Measurements from ENCODE around the gene DNAJB7. TPM values are rescaled to one million over a fixed set of nuclear protein-coding genes. Genes with fewer than 3 reads are reported as not detected.

The DNAJB7 gene
- total RNA-seq (not detected), total RNA-seq (0 to 0.11 (median 0) reads per million in 172 experiments)
- 0.25 TPM for polyA plus RNA-seq (2013, experiment 1 of 2)
- 0.30 TPM for polyA plus RNA-seq (2013, experiment 2 of 2)

- H3K27ac Mint-ChIP-seq = peak within 1 kb of the TSS; percentile 80
- intact Hi-C loops (cut with DNase I, micrococcal nuclease) = no loop called here
- ChIA-PET CTCF (interaction anchor here (0.9 kb wide), 1 partner anchor 179 kb away, joined by 5 read pairs; no protein-coding TSS in a partner anchor), POLR2A (no interaction called here)
- peak within 1 kb of the TSS; percentile 40 for H3K4me3 Mint-ChIP-seq
- Histone ChIP-seq H3K4me3 (ENCODE audit: low read length) (no peak within 1 kb of the TSS), H3K36me3 (ENCODE audit: insufficient read depth, low read length) (peaks cover 5% of the 10 kb centered on the region), H3K27me3 (ENCODE audit: control insufficient read depth in 1 of 2, insufficient read depth in 2 of 2, low read length in 2 of 2) (no peaks in the 10 kb centered on the region), H3K4me1 (ENCODE audit: insufficient read depth, low read length) (peaks cover 13% of the 10 kb centered on the region), H3K9me3 (ENCODE audit: control insufficient read depth in 1 of 2, insufficient read depth in 1 of 2, low read length in 2 of 2) (no peaks in the 10 kb centered on the region), H3K27ac (ENCODE audit: low read depth in 1 of 2, low read length in 2 of 2) (no peak within 1 kb of the TSS)
- no peaks in the 10 kb centered on the region for H3K9me3 Mint-ChIP-seq
- DNase-seq (no peak), ATAC-seq (ENCODE audit: poor library complexity) (no peak)
- H3K36me3 Mint-ChIP-seq (ENCODE audit: low read depth) = peaks cover 27% of the 10 kb centered on the region
- no peak for TF ChIP-seq CTCF (IDR thresholded peaks at IDR 0.05)
- H3K27me3 Mint-ChIP-seq = no peaks in the 10 kb centered on the region
- H3K4me1 Mint-ChIP-seq (ENCODE audit: low read depth) = peaks cover 61% of the 10 kb centered on the region
Observed at GRCh38 chr22:40862013-40862412, at the start of gene DNAJB7. TSS of gene DNAJB7 (minus strand) at chr22:40862113. CDS start at chr22:40861994, 119 bp downstream.

- Histone ChIP-seq H3K27ac (ENCODE audit: low read depth in 1 of 2, low read length in 2 of 2) (no peak overlapping the region), H3K9me3 (ENCODE audit: control insufficient read depth in 1 of 2, insufficient read depth in 1 of 2, low read length in 2 of 2) (no peaks in the 10 kb centered on the region), H3K4me3 (ENCODE audit: low read length) (no peak overlapping the region), H3K4me1 (ENCODE audit: insufficient read depth, low read length) (no peaks in the 10 kb centered on the region), H3K36me3 (ENCODE audit: insufficient read depth, low read length) (peaks cover 24% of the 10 kb centered on the region), H3K27me3 (ENCODE audit: control insufficient read depth in 1 of 2, insufficient read depth in 2 of 2, low read length in 2 of 2) (no peaks in the 10 kb centered on the region)
- no peak for TF ChIP-seq CTCF (IDR thresholded peaks at IDR 0.05)
- intact Hi-C loops (cut with DNase I, micrococcal nuclease) = no loop called here
- H3K36me3 Mint-ChIP-seq (ENCODE audit: low read depth) = peaks cover 61% of the 10 kb centered on the region
- DNase-seq (no peak), ATAC-seq (ENCODE audit: poor library complexity) (no peak)
- POLR2A ChIA-PET = interaction anchor here (1.2 kb wide), 1 partner anchor 14 kb away, joined by 4 read pairs; no protein-coding TSS in a partner anchor
- H3K9me3 Mint-ChIP-seq = no peaks in the 10 kb centered on the region
- H3K27me3 Mint-ChIP-seq = no peaks in the 10 kb centered on the region
- CTCF ChIA-PET = no interaction called here
- no peaks in the 10 kb centered on the region for H3K4me1 Mint-ChIP-seq (ENCODE audit: low read depth)
- no peak overlapping the region for H3K4me3 Mint-ChIP-seq
- H3K27ac Mint-ChIP-seq = no peak overlapping the region
Observed at GRCh38 chr22:40908895-40909294, 47.0 kb upstream of the DNAJB7 start.

- POLR2A ChIA-PET = no interaction called here
- no peaks in the 10 kb centered on the region for H3K9me3 Mint-ChIP-seq
Observed at GRCh38 chr22:40904101-40904500, 42.2 kb upstream of the DNAJB7 start.

More at GRCh38 chr22:40904101-40904500, 42.2 kb upstream of the DNAJB7 start:
- no peak overlapping the region for H3K4me3 ChIP-seq (ENCODE audit: low read length)
- no peak overlapping the region for H3K4me3 Mint-ChIP-seq
- intact Hi-C loops (cut with DNase I, micrococcal nuclease) = no loop called here
- peaks cover 43% of the 10 kb centered on the region for H3K36me3 Mint-ChIP-seq (ENCODE audit: low read depth)
- DNase-seq (no peak), ATAC-seq (ENCODE audit: poor library complexity) (no peak)
- no peaks in the 10 kb centered on the region for H3K27me3 Mint-ChIP-seq
- no peak for TF ChIP-seq CTCF (IDR thresholded peaks at IDR 0.05)
- H3K9me3 ChIP-seq (ENCODE audit: control insufficient read depth in 1 of 2, insufficient read depth in 1 of 2, low read length in 2 of 2) = no peaks in the 10 kb centered on the region
- no peaks in the 10 kb centered on the region for H3K4me1 ChIP-seq (ENCODE audit: insufficient read depth, low read length)
- no peaks in the 10 kb centered on the region for H3K27me3 ChIP-seq (ENCODE audit: control insufficient read depth in 1 of 2, insufficient read depth in 2 of 2, low read length in 2 of 2)
- CTCF ChIA-PET = no interaction called here
- H3K27ac ChIP-seq (ENCODE audit: low read depth in 1 of 2, low read length in 2 of 2) = no peak overlapping the region
- peaks cover 9% of the 10 kb centered on the region for H3K36me3 ChIP-seq (ENCODE audit: insufficient read depth, low read length)
- peaks cover 2% of the 10 kb centered on the region for H3K4me1 Mint-ChIP-seq (ENCODE audit: low read depth)
- no peak overlapping the region for H3K27ac Mint-ChIP-seq

All from CD4-positive, alpha-beta T cell (primary cell).